Tibial artery (tissue), 4 donors: ENCODE results near the gene RAP1GAP2.
"Not testable (repeated sequence)": the region's sequence is repeated elsewhere in the genome, so short reads cannot be mapped to it uniquely, and the experiment has no call there.

Source experiments
- DNase-seq, 2 donors: peaks; one replicate each; pipeline ENCODE4 v3.0.0-alpha.2; 2019
- H3K27ac ChIP-seq, 2 donors: fragments of 200-600 bp; sonication (generic) in 1 of 2; 1 replicate in 1 of 2; 2 replicates in 1 of 2; pipeline ENCODE4 v1.5.1; 2018 to 2019; ENCODE audit warnings: mild to moderate bottlenecking in 1 of 2
- H3K27me3 ChIP-seq, 2 donors: fragments of 200-600 bp; sonication (generic) in 1 of 2; one replicate each; pipeline versions ENCODE4 v1.5.1 to v1.6.0; 2016 to 2019
- H3K36me3 ChIP-seq, 3 donors: fragments of 200-600 bp; sonication (generic) in 2 of 3; one replicate each; pipeline ENCODE4 v1.5.1; 2016 to 2019; ENCODE audit warnings: mild to moderate bottlenecking in 2 of 3
- H3K4me1 ChIP-seq, 4 donors: fragments of 200-600 bp; sonication (generic) in 2 of 4; 1 replicate in 3 of 4; 2 replicates in 1 of 4; pipeline ENCODE4 v1.5.1; 2016 to 2019
- H3K4me3 ChIP-seq, 2 donors: fragments of 200-600 bp; sonication (generic) in 1 of 2; 1 replicate in 1 of 2; 2 replicates in 1 of 2; pipeline ENCODE4 v1.5.1; 2018 to 2019; ENCODE audit warnings: mild to moderate bottlenecking in 2 of 2
- H3K9me3 ChIP-seq, 3 donors: fragments of 200-600 bp; sonication (generic) in 1 of 3; one replicate each; pipeline ENCODE4 v1.5.1; 2016 to 2019
- CTCF ChIP-seq, 2 experiments: fragments of 200-600 bp in 1 of 2; fragments of 450-650 bp in 1 of 2; IDR thresholded peaks; one replicate each; pipeline ENCODE4 v1.5.1; 2017 to 2019; ENCODE audit warnings: antibody characterized with exemption in 2 of 2, mild to moderate bottlenecking in 1 of 2, moderate library complexity in 1 of 2
- intact Hi-C: fragments of 100-400 bp; cut with DNase I; formaldehyde crosslinking; loops from one replicate; pipeline ENCODE4 v1.15.0; 2023; ENCODE audit warnings: low total_unique reads

RAP1GAP2 gene

GRCh38 chr17:2989855-2990254 is 193.6 kb downstream of the RAP1GAP2 start:
- no peaks in the 10 kb centered on the region for H3K4me1 ChIP-seq
- no peaks in the 10 kb centered on the region for H3K9me3 ChIP-seq
- no peak overlapping the region for H3K27ac ChIP-seq
- peaks cover 0 to 20% (median 0%) of the 10 kb centered on the region in 3 donors for H3K36me3 ChIP-seq
- H3K27me3 ChIP-seq = no peaks in the 10 kb centered on the region
- no peak for DNase-seq
- intact Hi-C loops = no loop called here
- H3K4me3 ChIP-seq = no peak overlapping the region
- no peak for TF ChIP-seq CTCF (IDR thresholded peaks at IDR 0.05)

- intact Hi-C loops = no loop called here
- no peak overlapping the region for H3K27ac ChIP-seq
- no peak for TF ChIP-seq CTCF (IDR thresholded peaks at IDR 0.05)
- H3K9me3 ChIP-seq = no peaks in the 10 kb centered on the region
- no peaks in the 10 kb centered on the region for H3K27me3 ChIP-seq
- peaks cover 0 to 14% (median 0%) of the 10 kb centered on the region in 3 donors for H3K36me3 ChIP-seq
- DNase-seq = no peak
- H3K4me1 ChIP-seq = no peaks in the 10 kb centered on the region
- H3K4me3 ChIP-seq = no peak overlapping the region
Measured at GRCh38 chr17:2990396-2990795, 194.2 kb downstream of the RAP1GAP2 start.

GRCh38 chr17:2991396-2992180 is 195.3 kb downstream of the RAP1GAP2 start:
- H3K27ac ChIP-seq, H3K4me1 ChIP-seq, intact Hi-C loops, H3K36me3 ChIP-seq, H3K4me3 ChIP-seq, DNase-seq, H3K9me3 ChIP-seq, H3K27me3 ChIP-seq: not testable (repeated sequence)

- H3K27me3 ChIP-seq = no peaks in the 10 kb centered on the region
- no peak for TF ChIP-seq CTCF (IDR thresholded peaks at IDR 0.05)
- H3K4me3 ChIP-seq = no peak overlapping the region
- DNase-seq = peak; percentile 7 to 61
- H3K27ac ChIP-seq = no peak overlapping the region
- H3K36me3 ChIP-seq = peaks cover 0 to 15% (median 0%) of the 10 kb centered on the region in 3 donors
- intact Hi-C loops = no loop called here
- H3K9me3 ChIP-seq = no peaks in the 10 kb centered on the region
- peaks cover 0 to 6% (median 3%) of the 10 kb centered on the region in 4 donors for H3K4me1 ChIP-seq
Measured at GRCh38 chr17:2994441-2994840, 198.2 kb downstream of the RAP1GAP2 start.

- H3K4me3 ChIP-seq = no peak overlapping the region
- intact Hi-C loops = no loop called here
- H3K27me3 ChIP-seq = no peaks in the 10 kb centered on the region
- TF ChIP-seq CTCF (IDR thresholded peaks at IDR 0.05) = no peak
- peaks cover 0 to 6% (median 3%) of the 10 kb centered on the region in 4 donors for H3K4me1 ChIP-seq
- peak overlapping the region in 1 of 2 donors; percentile 45 for H3K27ac ChIP-seq
- peaks cover 0 to 15% (median 0%) of the 10 kb centered on the region in 3 donors for H3K36me3 ChIP-seq
- peak in 1 of 2 donors; percentile 38 for DNase-seq
- no peaks in the 10 kb centered on the region for H3K9me3 ChIP-seq
Measured at GRCh38 chr17:2995377-2995776, 199.1 kb downstream of the RAP1GAP2 start.
